ENCODE results near the gene PRKCE.

- TF ChIP-seq, protein P1, sequence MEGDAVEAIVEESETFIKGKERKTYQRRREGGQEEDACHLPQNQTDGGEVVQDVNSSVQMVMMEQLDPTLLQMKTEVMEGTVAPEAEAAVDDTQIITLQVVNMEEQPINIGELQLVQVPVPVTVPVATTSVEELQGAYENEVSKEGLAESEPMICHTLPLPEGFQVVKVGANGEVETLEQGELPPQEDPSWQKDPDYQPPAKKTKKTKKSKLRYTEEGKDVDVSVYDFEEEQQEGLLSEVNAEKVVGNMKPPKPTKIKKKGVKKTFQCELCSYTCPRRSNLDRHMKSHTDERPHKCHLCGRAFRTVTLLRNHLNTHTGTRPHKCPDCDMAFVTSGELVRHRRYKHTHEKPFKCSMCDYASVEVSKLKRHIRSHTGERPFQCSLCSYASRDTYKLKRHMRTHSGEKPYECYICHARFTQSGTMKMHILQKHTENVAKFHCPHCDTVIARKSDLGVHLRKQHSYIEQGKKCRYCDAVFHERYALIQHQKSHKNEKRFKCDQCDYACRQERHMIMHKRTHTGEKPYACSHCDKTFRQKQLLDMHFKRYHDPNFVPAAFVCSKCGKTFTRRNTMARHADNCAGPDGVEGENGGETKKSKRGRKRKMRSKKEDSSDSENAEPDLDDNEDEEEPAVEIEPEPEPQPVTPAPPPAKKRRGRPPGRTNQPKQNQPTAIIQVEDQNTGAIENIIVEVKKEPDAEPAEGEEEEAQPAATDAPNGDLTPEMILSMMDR (IDR thresholded peaks at IDR 0.05) = no peak
- TF ChIP-seq EZH2 (IDR thresholded peaks at IDR 0.05; ENCODE audit: borderline replicate concordance, insufficient read depth, low read depth, low read length, poor library complexity, severe bottlenecking) = no peak
Observed at GRCh38 chr2:45680351-45680967, 29.0 kb downstream of the PRKCE start.
